SH-SY5Y (cell line): ENCODE results near the gene EFCAB8.

Source experiments
- GATA2 ChIP-seq: IDR thresholded peaks from 2 replicates; pipeline ENCODE4 v1.6.1; 2011; ENCODE audit warnings: mild to moderate bottlenecking, low read depth, low read length
- GATA3 ChIP-seq: IDR thresholded peaks from 2 replicates; pipeline ENCODE4 v1.6.1; 2011; ENCODE audit warnings: low read depth, mild to moderate bottlenecking, low read length, moderate library complexity

DNA sequence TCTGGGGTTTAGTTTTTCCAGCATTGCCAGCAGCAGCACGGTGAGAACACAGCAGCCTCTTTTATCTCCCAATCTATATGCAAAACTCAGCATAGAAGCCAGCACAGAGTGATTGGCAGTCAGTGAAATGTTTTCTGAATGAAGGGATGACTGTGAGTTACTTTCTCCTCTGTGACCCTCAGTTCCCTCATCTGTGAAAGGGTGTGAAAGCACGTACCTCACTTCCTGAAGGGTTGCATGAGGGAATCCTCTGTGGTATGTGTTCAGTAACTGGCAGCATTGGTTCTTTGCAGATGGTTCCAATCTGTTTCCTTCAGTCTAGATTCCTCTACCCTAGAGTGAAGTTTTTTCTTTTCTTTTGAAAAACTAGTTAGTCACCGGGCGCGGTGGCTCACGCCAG is 40.0 kb downstream of the EFCAB8 start:
- TF ChIP-seq GATA2 (peak; percentile 83), GATA3 (no peak; the same call in 1 of the 2 replicates)
